ENCODE data around the gene QSOX1.
A peak's percentile ranks its signal among the peaks of the same experiment; 100 is the strongest.

Gene QSOX1

DNA sequence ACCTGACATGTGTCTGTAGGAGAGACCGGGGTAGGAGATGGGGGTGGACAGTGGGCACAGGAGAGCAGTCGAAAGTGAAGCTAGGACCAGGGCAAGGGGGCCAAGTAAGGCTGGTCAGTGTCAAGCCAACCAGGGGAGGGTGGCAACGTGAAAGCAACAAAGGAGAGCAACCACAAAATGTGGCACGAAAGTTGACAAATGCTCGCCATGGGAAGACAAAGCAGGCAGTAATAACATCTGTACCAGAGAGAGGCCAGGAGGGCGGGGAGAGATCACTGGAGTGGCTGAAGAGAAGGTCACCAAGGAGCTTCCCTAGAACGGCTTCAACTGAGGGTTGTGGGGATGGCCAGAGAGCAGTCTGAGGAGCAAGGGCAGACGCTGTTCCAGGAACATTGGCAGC lies 17.0 kb downstream of the QSOX1 start:
- no peak for DNase-seq (ENCODE audit: low spot score)

- no peak for DNase-seq (ENCODE audit: low spot score)
Observed at GRCh38 chr1:180173451-180173850, 18.8 kb downstream of the QSOX1 start.

DNA sequence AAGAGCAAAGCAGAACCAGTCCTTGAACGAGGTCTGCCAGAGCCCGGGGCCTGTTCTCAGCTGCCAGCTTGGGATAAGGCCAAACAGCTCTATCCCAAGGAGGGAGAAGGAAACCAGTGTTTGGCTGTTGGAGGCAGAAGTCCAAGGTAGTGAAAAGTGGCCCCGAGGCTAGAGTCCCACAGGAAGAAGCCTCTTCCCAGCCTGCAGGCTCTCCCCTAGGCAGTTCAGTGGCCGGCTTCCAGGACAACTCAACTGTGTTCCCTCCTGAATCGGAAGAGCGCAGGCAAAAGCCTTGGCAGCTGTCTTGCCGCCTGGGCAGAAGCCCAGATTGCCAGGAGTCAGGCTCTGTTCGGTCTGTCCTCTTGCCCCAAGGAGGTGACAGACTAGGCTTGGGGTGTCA lies 19.3 kb downstream of the QSOX1 start:
- no peak for DNase-seq (ENCODE audit: low spot score)

- DNase-seq (ENCODE audit: low spot score) = no peak
Observed at GRCh38 chr1:180175291-180175690, 20.6 kb downstream of the QSOX1 start.

DNA sequence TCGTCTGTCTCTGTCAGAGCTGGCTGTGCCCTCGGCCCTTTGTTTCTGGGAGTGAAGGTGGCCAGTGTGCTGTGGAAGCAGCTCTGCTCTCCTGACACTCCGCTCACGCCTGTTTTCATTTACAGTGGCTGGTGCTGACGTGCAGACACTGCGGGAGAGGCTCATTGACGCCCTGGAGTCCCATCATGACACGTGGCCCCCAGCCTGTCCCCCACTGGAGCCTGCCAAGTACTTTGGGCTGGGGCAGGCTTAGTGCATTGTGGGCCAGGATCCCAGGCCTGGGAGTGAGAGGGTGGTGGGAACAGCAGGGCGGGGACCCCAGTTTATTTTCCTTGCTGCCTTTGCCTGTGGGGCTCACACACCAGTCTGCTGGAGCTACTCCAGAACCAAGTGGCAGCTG lies 21.1 kb downstream of the QSOX1 start:
- no peak for DNase-seq (ENCODE audit: low spot score)

- DNase-seq (ENCODE audit: low spot score) = no peak
Observed at GRCh38 chr1:180176965-180177364, 22.3 kb downstream of the QSOX1 start.

GRCh38 chr1:180177931-180178330 lies 23.3 kb downstream of the QSOX1 start:
- no peak for DNase-seq (ENCODE audit: low spot score)

- DNase-seq (ENCODE audit: low spot score) = peak; percentile 57
Observed at GRCh38 chr1:180178511-180179161, 24.0 kb downstream of the QSOX1 start.

DNA sequence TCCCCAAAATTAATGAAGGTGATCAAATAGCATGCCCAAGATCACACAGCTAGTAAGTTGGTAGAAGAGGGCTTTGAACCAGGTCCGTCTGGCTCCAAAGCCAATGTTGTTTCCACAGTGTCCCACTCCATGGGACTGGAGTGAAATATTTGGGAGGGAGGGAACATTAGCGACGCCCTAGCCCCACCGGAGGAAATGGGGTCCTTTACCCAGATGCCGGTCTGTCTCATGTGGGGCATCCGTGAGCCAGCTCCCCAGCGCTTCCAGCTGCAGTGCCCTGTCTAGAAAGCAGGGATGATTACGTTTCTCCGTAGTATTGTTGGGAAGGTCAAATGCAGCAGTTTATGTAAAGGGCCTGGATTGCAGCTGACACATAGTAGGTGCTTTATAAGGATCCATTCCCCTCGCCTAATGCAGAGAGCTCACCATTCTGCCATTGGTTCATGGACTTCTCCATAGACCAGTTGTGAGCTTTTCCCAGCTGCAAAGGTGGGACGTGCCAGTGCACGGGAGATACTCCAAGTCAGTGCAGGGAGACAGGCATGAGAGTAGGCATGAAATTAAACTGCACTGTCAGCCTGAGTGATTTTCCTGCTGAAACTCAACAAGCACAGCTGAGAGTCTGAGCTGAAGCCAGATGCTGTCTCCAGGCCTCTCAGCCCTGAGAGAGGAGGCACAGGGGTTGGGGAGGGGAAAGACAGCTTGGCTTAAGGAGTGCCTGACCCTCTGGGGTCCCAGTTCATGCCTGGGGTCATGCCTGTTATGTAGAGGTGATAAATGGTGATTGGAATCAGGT lies 24.7 kb downstream of the QSOX1 start:
- no peak for DNase-seq (ENCODE audit: low spot score)

- DNase-seq (ENCODE audit: low spot score) = no peak
Observed at GRCh38 chr1:180181048-180181447, 26.4 kb downstream of the QSOX1 start.

DNA sequence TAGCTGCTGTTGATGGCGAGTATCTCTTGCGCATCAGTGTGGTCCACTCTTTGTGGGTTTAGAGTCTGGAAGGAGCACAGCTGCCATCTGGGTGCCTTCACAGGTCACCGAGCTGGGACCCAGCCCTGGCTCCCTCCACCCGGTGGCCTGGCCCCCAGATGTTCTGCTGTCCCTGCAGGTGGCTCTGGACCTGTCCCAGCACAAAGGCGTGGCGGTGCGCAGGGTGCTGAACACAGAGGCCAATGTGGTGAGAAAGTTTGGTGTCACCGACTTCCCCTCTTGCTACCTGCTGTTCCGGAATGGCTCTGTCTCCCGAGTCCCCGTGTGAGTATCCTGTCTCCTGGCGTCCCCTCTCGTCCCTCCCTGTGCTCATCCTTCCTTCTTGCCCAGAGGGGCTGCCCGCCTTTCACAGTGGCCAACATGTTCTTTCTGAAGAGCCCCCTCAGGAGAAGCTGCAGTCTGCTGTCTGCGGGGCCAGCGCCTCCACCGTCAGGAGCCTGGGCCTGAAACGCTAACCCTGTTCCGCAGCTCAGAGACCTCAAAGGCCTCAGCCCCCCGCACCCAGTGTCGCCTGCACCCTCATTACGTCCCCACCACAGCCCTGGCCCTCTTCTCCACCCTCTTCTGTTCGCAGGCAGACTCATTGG lies 27.4 kb downstream of the QSOX1 start:
- DNase-seq (ENCODE audit: low spot score) = no peak

DNA sequence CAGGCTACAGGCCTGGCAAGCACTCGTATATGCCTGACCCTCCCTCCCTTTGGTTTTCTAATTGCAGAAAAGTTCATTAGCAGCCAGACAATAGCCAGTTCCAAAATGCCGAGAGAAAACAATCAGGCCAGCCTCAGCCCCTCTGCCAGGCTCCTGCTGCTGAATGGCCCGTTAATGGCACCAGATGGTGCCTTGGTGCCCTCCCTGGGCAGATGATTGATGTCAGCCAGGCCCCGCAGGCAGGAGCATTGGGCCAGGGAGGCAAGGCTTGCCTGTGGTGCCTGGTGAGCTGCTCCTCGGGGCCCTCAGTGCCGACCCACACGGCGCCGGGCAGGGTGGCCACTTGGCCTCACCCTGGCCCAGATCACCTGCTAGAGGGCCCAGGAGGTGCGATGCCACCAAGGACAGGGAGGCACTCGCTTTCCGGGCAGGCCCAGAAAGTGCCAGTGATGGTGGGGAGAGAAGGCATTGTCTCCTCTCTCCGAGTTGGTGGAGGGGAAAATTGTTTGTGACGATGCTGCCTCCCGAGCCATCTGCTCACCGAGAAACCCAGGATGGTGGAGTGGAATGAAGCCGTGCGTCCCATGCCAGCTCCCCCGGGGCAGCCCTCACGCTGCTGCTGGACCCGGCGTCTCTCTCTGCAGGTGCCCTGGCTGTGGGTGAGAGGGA lies 28.1 kb downstream of the QSOX1 start:
- DNase-seq (ENCODE audit: low spot score) = no peak

DNA sequence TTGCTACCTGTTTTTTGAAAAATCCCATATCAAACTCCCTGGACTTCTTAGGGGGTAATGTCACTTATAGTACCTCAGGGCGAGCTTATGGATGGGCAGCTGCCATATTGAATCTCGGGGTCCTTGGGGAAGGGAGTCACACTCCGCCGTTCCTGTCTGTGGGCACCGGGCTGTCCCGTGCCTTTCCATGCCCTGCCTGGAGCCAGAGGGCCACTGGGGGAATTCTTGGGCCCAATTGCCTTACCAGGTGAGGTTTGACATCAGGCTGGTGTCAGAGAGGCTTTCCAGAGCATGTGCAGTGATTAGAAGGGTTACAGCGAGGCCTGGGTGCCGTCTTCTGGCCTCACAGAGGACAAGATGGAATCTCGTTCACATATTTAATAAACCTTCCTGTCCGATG lies 28.8 kb downstream of the QSOX1 start:
- no peak for DNase-seq (ENCODE audit: low spot score)

DNA sequence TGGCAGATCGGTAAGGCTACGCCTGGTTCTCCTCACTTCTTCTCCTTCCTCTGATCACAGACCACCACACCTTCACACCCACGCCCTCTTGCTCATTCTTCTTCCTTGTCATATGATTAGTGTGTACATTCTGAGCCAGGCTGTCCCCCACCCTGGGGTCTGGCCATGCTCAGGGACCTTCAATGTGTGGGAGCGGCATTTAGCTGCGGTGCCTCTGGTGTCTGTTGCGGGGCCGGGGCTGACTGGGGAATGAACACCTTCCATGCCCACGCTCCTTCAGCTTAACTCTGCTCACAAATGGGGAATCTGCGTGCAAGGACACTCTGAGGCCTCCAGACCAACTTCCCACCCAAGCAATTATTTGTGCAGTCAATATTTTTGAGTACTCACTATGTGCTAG lies 29.4 kb downstream of the QSOX1 start:
- DNase-seq (ENCODE audit: low spot score) = no peak

DNA sequence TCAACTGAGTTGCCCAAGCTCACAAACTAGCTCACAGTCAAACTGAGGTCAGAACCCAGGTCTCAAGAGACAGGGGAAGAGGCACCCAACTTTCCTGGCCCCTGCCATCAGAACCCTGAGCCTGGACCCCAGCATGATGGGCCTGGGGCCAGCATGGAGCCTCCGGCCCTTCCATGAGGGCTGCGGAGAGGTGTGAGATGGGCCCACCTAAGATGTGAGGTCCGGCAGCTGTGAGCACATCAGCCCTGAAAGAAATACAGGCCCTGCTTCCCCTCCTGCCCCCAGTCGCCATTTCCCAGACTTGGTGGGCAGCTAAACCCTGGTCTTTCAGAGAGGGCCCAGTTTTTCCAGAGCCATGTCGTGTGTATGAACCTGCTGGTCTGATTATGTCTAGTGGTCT lies 30.6 kb downstream of the QSOX1 start:
- DNase-seq (ENCODE audit: low spot score) = no peak

GRCh38 chr1:180185971-180186645 lies 31.4 kb downstream of the QSOX1 start:
- DNase-seq (ENCODE audit: low spot score) = no peak

GRCh38 chr1:180186831-180187230 lies 32.2 kb downstream of the QSOX1 start:
- no peak for DNase-seq (ENCODE audit: low spot score)

- no peak for DNase-seq (ENCODE audit: low spot score)
Observed at GRCh38 chr1:180187626-180188025, 33.0 kb downstream of the QSOX1 start.

DNA sequence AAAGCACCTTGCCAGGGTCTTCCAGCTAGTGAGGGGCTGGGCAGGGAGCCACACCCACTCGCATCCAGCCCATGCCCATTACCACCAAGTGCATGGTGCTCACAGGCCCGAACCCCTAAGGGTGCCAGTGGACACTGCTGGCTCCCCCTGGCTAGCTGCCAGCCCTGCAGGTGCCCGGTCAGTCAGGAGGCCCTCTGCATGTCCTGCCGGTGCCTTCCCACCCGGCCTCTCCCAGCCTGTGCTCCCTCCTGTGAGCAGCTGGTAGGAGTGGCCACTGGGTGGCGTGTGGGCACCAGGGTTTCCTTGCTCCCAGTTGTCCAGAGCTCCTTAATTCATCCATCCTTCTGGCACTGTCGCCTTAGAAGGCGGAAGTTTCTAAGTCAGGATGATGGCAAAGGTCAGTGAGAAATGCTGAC lies 33.4 kb downstream of the QSOX1 start:
- no peak for DNase-seq (ENCODE audit: low spot score)

- DNase-seq (ENCODE audit: low spot score) = no peak
Observed at GRCh38 chr1:180188684-180189175, 34.1 kb downstream of the QSOX1 start.

- DNase-seq (ENCODE audit: low spot score) = no peak
Observed at GRCh38 chr1:180190091-180190490, 35.4 kb downstream of the QSOX1 start.

DNA sequence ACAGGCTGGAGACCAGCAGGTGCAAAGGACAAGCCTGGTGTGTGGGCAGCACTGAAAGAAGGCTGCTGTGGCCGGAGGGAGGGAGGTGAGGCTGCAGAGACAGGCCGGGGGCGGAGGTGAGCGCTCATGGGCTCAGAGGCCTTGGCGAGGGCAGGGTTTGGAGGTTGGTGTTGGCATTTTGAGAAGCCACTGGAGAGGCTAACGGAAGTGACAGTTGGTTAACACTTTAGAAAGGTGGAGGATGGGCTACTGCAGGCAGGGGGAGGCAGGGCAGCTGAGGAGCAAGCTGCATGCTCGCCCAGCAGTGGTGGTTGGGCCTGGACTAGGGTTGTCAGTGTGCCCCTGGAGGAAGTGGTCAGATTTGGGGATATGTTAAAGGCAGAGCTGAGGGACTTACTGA lies 37.5 kb downstream of the QSOX1 start:
- no peak for DNase-seq (ENCODE audit: low spot score)
